Measurements from ENCODE around the gene IFNL4.

GRCh38 chr19:39199025-39199424 lies 49.6 kb downstream of the IFNL4 start:
- TF ChIP-seq, protein P1, sequence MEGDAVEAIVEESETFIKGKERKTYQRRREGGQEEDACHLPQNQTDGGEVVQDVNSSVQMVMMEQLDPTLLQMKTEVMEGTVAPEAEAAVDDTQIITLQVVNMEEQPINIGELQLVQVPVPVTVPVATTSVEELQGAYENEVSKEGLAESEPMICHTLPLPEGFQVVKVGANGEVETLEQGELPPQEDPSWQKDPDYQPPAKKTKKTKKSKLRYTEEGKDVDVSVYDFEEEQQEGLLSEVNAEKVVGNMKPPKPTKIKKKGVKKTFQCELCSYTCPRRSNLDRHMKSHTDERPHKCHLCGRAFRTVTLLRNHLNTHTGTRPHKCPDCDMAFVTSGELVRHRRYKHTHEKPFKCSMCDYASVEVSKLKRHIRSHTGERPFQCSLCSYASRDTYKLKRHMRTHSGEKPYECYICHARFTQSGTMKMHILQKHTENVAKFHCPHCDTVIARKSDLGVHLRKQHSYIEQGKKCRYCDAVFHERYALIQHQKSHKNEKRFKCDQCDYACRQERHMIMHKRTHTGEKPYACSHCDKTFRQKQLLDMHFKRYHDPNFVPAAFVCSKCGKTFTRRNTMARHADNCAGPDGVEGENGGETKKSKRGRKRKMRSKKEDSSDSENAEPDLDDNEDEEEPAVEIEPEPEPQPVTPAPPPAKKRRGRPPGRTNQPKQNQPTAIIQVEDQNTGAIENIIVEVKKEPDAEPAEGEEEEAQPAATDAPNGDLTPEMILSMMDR (IDR thresholded peaks at IDR 0.05) = no peak
- TF ChIP-seq POLR2A (IDR thresholded peaks at IDR 0.05) (no peak), EP300 (IDR thresholded peaks at IDR 0.05) (no peak), POLR2AphosphoS5 (IDR thresholded peaks at IDR 0.05) (no peak)
